Loucy (cell line): ENCODE measurements around the gene RBM23.
A peak's percentile ranks its signal among the peaks of the same experiment; 100 is the strongest.
"Not testable (repeated sequence)": the region's sequence is repeated elsewhere in the genome, so short reads cannot be mapped to it uniquely, and the experiment has no call there.

Experiments
- H2AFZ ChIP-seq: fragments of 200-600 bp; sonication (generic); 2 replicates; pipeline ENCODE4 v1.6.0; 2016; ENCODE audit warnings: antibody characterized with exemption, mild to moderate bottlenecking, low read length, moderate library complexity
- H3F3A ChIP-seq: fragments of 200-600 bp; 2 replicates; pipeline ENCODE4 v1.6.0; 2016; ENCODE audit warnings: antibody characterized with exemption, low read depth, mild to moderate bottlenecking
- H3K27me3 ChIP-seq: fragments of 200-600 bp; sonication (generic); 2 replicates; pipeline ENCODE4 v1.6.1; 2014; ENCODE audit warnings: low read length, mild to moderate bottlenecking; ENCODE audit not compliant: insufficient read depth, poor library complexity, severe bottlenecking
- H3K36me3 ChIP-seq: fragments of 200-600 bp; sonication (generic); 2 replicates; pipeline ENCODE4 v1.6.1; 2016; ENCODE audit warnings: low read length; ENCODE audit not compliant: insufficient read depth
- H3K4me1 ChIP-seq: fragments of 200-600 bp; sonication (generic); 2 replicates; pipeline ENCODE4 v1.5.1; 2014; ENCODE audit warnings: low read length, mild to moderate bottlenecking; ENCODE audit not compliant: insufficient read depth, poor library complexity, severe bottlenecking
- H3K4me2 ChIP-seq: fragments of 200-600 bp; sonication (generic); 2 replicates; pipeline ENCODE4 v1.6.0; 2014; ENCODE audit warnings: antibody characterized with exemption, low read length, low read depth, mild to moderate bottlenecking; ENCODE audit not compliant: poor library complexity, severe bottlenecking
- H3K4me3 ChIP-seq: fragments of 200-600 bp; sonication (generic); 2 replicates; pipeline ENCODE4 v1.5.1; 2014; ENCODE audit warnings: low read length, mild to moderate bottlenecking, mixed read lengths; ENCODE audit not compliant: poor library complexity, severe bottlenecking
- H3K79me2 ChIP-seq: fragments of 200-600 bp; sonication (generic); 2 replicates; pipeline ENCODE4 v1.6.1; 2014; ENCODE audit warnings: low read length; ENCODE audit not compliant: insufficient read depth
- H3K9ac ChIP-seq: fragments of 200-600 bp; sonication (generic); 2 replicates; pipeline ENCODE4 v1.6.0; 2014; ENCODE audit warnings: mild to moderate bottlenecking, low read depth, low read length, moderate library complexity; ENCODE audit not compliant: poor library complexity, severe bottlenecking
- H3K9me2 ChIP-seq: fragments of 200-600 bp; sonication (generic); replicated peaks from 2 replicates; pipeline ENCODE4 v1.6.1; 2016; ENCODE audit warnings: low read depth, low read length, mixed read lengths
- H3K9me3 ChIP-seq: fragments of 200-600 bp; sonication (generic); 2 replicates; pipeline ENCODE4 v1.6.1; 2014; ENCODE audit warnings: mild to moderate bottlenecking, antibody characterized with exemption, low read length, low read depth; ENCODE audit not compliant: insufficient read depth
- H4K20me1 ChIP-seq: fragments of 200-600 bp; sonication (generic); 2 replicates; pipeline ENCODE4 v1.6.0; 2014; ENCODE audit warnings: antibody characterized with exemption, low read length, mild to moderate bottlenecking; ENCODE audit not compliant: insufficient read depth, poor library complexity, severe bottlenecking
- EZH2phosphoT487 ChIP-seq: fragments of 200-600 bp; IDR thresholded peaks from 2 replicates; pipeline ENCODE4 v1.6.1; 2018; ENCODE audit warnings: antibody characterized with exemption, mild to moderate bottlenecking, moderate library complexity, borderline replicate concordance
- TF ChIP-seq, protein P1 (sequence below): fragments of 200-600 bp; sonication (generic); conservative IDR thresholded peaks from 2 replicates; pipeline ENCODE4 v1.5.1; 2014; ENCODE audit warnings: mild to moderate bottlenecking, antibody characterized with exemption, low read length

The RBM23 gene

DNA sequence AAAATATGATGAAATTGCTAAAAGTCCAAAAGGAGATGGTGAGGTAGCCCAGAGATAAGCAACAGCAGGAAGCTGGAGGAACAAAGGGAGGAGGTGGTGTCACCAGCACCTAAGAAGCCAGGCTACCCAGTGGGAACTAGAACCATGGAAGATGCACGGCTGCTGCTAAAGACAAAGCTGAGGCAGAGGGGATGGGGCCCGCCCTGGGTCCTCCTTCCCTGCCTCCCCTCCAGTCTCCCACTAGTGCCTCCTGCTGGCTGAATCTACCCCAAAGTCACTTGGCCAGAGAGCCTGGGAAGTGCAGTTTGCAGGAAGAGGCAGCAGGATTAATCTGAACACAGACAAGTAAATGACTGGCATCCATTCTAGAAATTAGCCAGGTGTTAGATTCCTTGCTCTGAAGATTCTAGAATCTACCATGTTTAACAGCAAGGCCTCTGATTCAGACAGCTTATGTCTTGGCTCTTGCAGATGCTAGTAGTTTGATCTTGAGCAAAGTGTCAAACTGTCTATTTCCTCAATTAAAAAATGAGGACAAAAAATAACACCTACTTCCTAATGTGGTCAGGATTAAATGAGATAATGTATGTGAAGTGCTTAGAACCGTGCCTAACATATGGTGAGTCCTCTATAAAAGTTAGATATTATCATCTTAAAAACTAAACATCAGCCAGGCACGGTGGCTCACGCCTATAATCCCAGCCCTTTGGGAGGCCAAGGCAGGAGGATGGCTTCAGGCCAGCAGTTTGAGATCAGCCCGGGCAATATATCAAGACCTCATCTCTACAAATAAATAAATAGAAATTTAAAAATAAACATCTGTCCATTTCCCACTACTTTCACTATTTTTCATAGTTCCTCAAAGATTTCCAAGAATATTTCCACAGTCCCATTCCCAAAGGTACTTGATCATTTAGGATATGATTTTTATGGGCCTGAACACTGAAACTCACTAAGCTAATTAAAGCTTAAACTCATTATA lies 53.2 kb downstream of the RBM23 start:
- no peak for TF ChIP-seq EZH2phosphoT487
- TF ChIP-seq, protein P1, sequence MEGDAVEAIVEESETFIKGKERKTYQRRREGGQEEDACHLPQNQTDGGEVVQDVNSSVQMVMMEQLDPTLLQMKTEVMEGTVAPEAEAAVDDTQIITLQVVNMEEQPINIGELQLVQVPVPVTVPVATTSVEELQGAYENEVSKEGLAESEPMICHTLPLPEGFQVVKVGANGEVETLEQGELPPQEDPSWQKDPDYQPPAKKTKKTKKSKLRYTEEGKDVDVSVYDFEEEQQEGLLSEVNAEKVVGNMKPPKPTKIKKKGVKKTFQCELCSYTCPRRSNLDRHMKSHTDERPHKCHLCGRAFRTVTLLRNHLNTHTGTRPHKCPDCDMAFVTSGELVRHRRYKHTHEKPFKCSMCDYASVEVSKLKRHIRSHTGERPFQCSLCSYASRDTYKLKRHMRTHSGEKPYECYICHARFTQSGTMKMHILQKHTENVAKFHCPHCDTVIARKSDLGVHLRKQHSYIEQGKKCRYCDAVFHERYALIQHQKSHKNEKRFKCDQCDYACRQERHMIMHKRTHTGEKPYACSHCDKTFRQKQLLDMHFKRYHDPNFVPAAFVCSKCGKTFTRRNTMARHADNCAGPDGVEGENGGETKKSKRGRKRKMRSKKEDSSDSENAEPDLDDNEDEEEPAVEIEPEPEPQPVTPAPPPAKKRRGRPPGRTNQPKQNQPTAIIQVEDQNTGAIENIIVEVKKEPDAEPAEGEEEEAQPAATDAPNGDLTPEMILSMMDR: peak; percentile 72
- Histone ChIP-seq H3K36me3 (no peaks in the 10 kb centered on the region), H3K27me3 (peaks cover 22% of the 10 kb centered on the region), H3K9ac (no peak overlapping the region), H3K4me2 (peak overlapping the region; percentile 21), H3F3A (no peaks in the 10 kb centered on the region), H3K4me3 (no peak overlapping the region), H3K9me3 (no peaks in the 10 kb centered on the region), H3K79me2 (no peaks in the 10 kb centered on the region), H4K20me1 (no peaks in the 10 kb centered on the region), H2AFZ (no peak overlapping the region), H3K9me2 (no peaks in the 10 kb centered on the region), H3K4me1 (peaks cover 17% of the 10 kb centered on the region)

DNA sequence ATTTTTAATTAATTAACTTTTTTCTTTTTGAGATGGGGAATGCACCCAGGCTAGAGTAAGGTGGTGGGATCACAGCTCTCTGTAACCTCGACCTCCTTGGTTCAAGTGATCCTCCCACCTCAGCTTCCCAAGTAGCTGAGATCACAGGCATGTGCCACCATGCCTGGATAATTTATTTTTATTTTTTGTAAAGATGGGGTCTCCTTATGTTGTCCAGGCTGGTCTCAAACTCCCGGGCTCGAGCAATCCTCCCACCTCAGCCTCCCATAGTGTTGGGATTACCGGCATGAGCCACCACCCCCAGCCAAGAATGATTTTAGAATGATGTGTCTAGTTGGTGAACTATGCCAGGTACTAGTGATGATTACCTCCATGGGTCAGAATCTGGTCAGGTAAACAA lies 54.0 kb downstream of the RBM23 start:
- H3K4me2 ChIP-seq: no peak overlapping the region

DNA sequence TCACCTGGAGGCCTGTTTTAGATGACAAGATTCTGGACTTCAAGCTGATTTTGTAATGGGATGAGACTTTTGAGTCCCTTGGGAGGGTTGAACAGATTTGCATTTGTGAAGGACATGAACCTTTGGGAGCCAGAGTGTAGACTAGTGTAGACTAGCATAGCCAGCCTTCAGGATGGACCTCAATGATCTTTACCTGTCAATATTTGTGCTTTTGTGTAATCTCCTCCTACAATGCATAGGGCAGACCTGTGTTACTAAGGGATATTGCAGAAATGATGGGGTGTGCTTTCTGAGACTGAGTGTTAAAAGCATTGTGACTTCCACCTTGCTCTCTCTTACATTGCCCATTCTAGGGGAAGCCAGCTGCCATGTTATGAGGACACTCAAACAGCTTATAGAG lies 57.3 kb downstream of the RBM23 start:
- Histone ChIP-seq H3K9ac (no peak overlapping the region), H3K9me3 (no peaks in the 10 kb centered on the region), H3K36me3 (no peaks in the 10 kb centered on the region), H3F3A (no peaks in the 10 kb centered on the region), H3K27me3 (peaks cover 56% of the 10 kb centered on the region), H3K4me1 (peaks cover 12% of the 10 kb centered on the region), H4K20me1 (no peaks in the 10 kb centered on the region), H3K4me2 (no peak overlapping the region), H3K4me3 (no peak overlapping the region), H2AFZ (no peak overlapping the region), H3K79me2 (no peaks in the 10 kb centered on the region), H3K9me2 (no peaks in the 10 kb centered on the region)
- TF ChIP-seq, protein P1: no peak
- no peak for TF ChIP-seq EZH2phosphoT487

More for the DNA sequence above, 54.0 kb downstream of the RBM23 start:
- H2AFZ ChIP-seq: no peak overlapping the region
- H3K4me3 ChIP-seq: no peak overlapping the region
- H3K9me2 ChIP-seq: no peaks in the 10 kb centered on the region
- peaks cover 12% of the 10 kb centered on the region for H3K4me1 ChIP-seq
- H4K20me1 ChIP-seq: no peaks in the 10 kb centered on the region
- no peaks in the 10 kb centered on the region for H3K9me3 ChIP-seq
- H3F3A ChIP-seq: no peaks in the 10 kb centered on the region
- TF ChIP-seq, protein P1: no peak
- no peak for TF ChIP-seq EZH2phosphoT487
- no peaks in the 10 kb centered on the region for H3K36me3 ChIP-seq
- no peak overlapping the region for H3K9ac ChIP-seq
- peaks cover 29% of the 10 kb centered on the region for H3K27me3 ChIP-seq
- H3K79me2 ChIP-seq: no peaks in the 10 kb centered on the region

DNA sequence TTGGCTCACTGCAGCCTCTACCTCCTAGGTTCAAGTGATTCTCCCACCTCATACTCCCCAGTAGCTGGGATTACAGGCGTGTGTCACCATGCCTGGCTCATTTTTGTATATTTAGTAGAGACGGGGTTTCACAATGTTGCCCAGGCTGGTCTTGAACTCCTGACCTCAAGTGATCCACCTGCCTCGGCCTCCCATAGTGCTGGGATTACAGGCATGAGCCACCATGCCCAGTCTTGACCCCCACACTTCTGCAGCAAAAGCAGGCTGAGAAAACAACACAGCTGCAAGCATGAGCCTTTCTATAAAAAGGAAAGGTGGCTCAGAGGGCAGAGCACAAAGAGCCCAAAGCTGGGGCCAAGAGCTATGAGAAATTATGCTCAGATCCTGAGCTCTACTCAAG lies 58.6 kb downstream of the RBM23 start:
- H3K36me3 ChIP-seq, H3K4me3 ChIP-seq, H3K4me1 ChIP-seq, H3F3A ChIP-seq, H4K20me1 ChIP-seq, H3K9me3 ChIP-seq, H3K9ac ChIP-seq, H3K4me2 ChIP-seq, H3K79me2 ChIP-seq, H3K9me2 ChIP-seq, H2AFZ ChIP-seq: not testable (repeated sequence)
- H3K27me3 ChIP-seq: peaks cover 67% of the 10 kb centered on the region
